Suprapubic skin (tissue), 4 donors: ENCODE data around the gene MED15. TPM values are rescaled to one million over a fixed set of nuclear protein-coding genes. Genes with fewer than 3 reads are reported as not detected.
"Not testable (repeated sequence)": the region's sequence is repeated elsewhere in the genome, so short reads cannot be mapped to it uniquely, and the experiment has no call there.

ENCODE experiments used
- DNase-seq, 2 donors: peaks; one replicate each; pipeline ENCODE4 v3.0.0-alpha.2; 2019; ENCODE audit warnings: low spot score in 2 of 2
- H3K27ac ChIP-seq: fragments of 200-600 bp; sonication (generic); one replicate; pipeline ENCODE4 v1.5.1; 2019
- H3K27me3 ChIP-seq: fragments of 200-600 bp; sonication (generic); one replicate; pipeline ENCODE4 v1.5.1; 2019
- H3K36me3 ChIP-seq: fragments of 200-600 bp; sonication (generic); one replicate; pipeline ENCODE4 v1.5.1; 2019
- H3K4me1 ChIP-seq: fragments of 200-600 bp; sonication (generic); one replicate; pipeline ENCODE4 v1.5.1; 2019
- H3K4me3 ChIP-seq: fragments of 200-600 bp; sonication (generic); one replicate; pipeline ENCODE4 v1.5.1; 2019; ENCODE audit warnings: mild to moderate bottlenecking
- H3K9me3 ChIP-seq: fragments of 200-600 bp; sonication (generic); one replicate; pipeline ENCODE4 v1.5.1; 2019
- CTCF ChIP-seq, 2 donors: fragments of 200-600 bp in 1 of 2; fragments of 450-650 bp in 1 of 2; sonication (generic) in 1 of 2; IDR thresholded peaks; one replicate each; pipeline ENCODE4 v1.5.1; 2016 to 2019; ENCODE audit warnings: antibody characterized with exemption in 2 of 2, mild to moderate bottlenecking in 1 of 2, moderate library complexity in 1 of 2
- EP300 ChIP-seq: sonication (generic); formaldehyde crosslinking; IDR thresholded peaks from one replicate; pipeline ENCODE4 v1.6.1; 2017; ENCODE audit warnings: antibody characterized with exemption
- POLR2A ChIP-seq, 2 donors: fragments of 450-650 bp; IDR thresholded peaks; one replicate each; pipeline ENCODE4 v1.6.1; 2017; ENCODE audit warnings: antibody characterized with exemption in 2 of 2, mild to moderate bottlenecking in 2 of 2, moderate library complexity in 2 of 2
- POLR2AphosphoS5 ChIP-seq, 3 donors: sonication (generic); formaldehyde crosslinking; IDR thresholded peaks; one replicate each; pipeline ENCODE4 v1.6.1; 2017; ENCODE audit warnings: antibody characterized with exemption in 3 of 3
- WGBS: methylation state at CpG from one replicate; pipeline ENCODE4 v1.1.5; 2018; 5-methylcytosine and 5-hydroxymethylcytosine counted together
- total RNA-seq, 4 donors: library from RNA; depleted of rRNA; stranded (reverse); fragments of >200 nt; gene quantifications; one replicate each; pipeline ENCODE4 v1.1.0, GENCODE V29; 2016

Gene MED15
- total RNA-seq, 4 donors from 2014 or later: 59.8 to 163 (median 70.8) TPM

DNA sequence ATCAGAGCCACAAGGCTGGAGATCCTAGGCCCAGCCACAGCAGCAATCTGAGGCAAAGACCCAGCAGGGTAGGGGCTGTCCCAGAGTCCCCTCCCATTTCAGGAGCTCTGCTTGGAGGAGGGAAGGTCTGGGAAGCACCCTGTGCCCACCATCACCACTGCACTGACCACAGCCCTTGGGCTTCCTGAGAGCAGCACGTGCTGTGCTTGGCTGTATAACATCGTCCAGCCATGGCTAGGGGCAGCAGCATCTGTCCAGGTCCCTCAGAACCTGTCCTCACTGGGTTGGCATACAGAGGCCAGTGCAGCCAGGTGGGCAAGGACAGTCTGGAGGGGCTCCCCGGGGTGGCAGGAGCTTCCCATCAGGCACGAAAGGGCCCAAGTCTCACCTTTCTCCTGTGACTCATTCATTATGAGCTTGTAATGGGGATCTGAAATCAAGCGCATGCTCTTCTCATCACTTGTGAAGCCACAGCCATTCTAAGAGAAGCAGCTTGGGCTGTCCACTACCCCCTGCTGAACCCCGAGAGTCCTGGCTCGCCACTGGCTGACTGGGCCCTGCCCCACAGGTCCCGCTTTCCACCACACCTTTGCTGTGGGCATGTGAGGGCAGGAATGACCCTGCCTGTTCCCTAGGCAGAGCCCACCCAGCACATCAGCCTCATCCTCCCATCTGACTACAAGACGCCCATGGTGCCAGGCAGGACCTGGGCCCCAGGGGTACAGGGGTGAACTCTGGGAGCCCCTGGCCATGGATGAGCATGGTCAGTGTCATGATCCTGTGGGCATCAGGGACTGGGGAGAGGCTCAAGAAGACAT lies 83.3 kb downstream of the MED15 start:
- DNase-seq: no peak
- Histone ChIP-seq H3K27me3 (no peaks in the 10 kb centered on the region), H3K4me1 (peaks cover 44% of the 10 kb centered on the region), H3K9me3 (no peaks in the 10 kb centered on the region), H3K4me3 (no peak overlapping the region), H3K27ac (no peak overlapping the region), H3K36me3 (peaks cover 19% of the 10 kb centered on the region)
- 89% methylated on average over 3 of the region's 9 CpGs for WGBS
- no peak for TF ChIP-seq CTCF (IDR thresholded peaks at IDR 0.05)
- TF ChIP-seq POLR2AphosphoS5 (IDR thresholded peaks at IDR 0.05): no peak
- no peak for TF ChIP-seq EP300
- TF ChIP-seq POLR2A (IDR thresholded peaks at IDR 0.05): no peak

GRCh38 chr22:20591295-20591645 lies 83.9 kb downstream of the MED15 start:
- Histone ChIP-seq H3K4me1 (peaks cover 39% of the 10 kb centered on the region), H3K4me3 (no peak overlapping the region), H3K9me3 (no peaks in the 10 kb centered on the region), H3K27me3 (no peaks in the 10 kb centered on the region), H3K36me3 (peaks cover 13% of the 10 kb centered on the region), H3K27ac (no peak overlapping the region)
- WGBS: 100% methylated on average over 1 of the region's 10 CpGs
- DNase-seq: no peak
- TF ChIP-seq CTCF (IDR thresholded peaks at IDR 0.05): no peak
- TF ChIP-seq POLR2AphosphoS5 (IDR thresholded peaks at IDR 0.05): no peak
- TF ChIP-seq POLR2A (IDR thresholded peaks at IDR 0.05): no peak
- TF ChIP-seq EP300: no peak

- Histone ChIP-seq H3K9me3 (no peaks in the 10 kb centered on the region), H3K27ac (no peak overlapping the region), H3K4me3 (no peak overlapping the region), H3K27me3 (no peaks in the 10 kb centered on the region), H3K4me1 (peaks cover 33% of the 10 kb centered on the region), H3K36me3 (peaks cover 8% of the 10 kb centered on the region)
- TF ChIP-seq POLR2AphosphoS5 (IDR thresholded peaks at IDR 0.05) (no peak), POLR2A (IDR thresholded peaks at IDR 0.05) (no peak), CTCF (IDR thresholded peaks at IDR 0.05) (no peak), EP300 (no peak)
- no peak for DNase-seq
- 82% methylated on average over 12 of the region's 28 CpGs for WGBS
Observed at GRCh38 chr22:20591660-20592310, 84.4 kb downstream of the MED15 start.

- not testable (repeated sequence) for H3K4me3 ChIP-seq, H3K27me3 ChIP-seq, H3K9me3 ChIP-seq, H3K36me3 ChIP-seq, H3K27ac ChIP-seq, DNase-seq
- H3K4me1 ChIP-seq: peaks cover 18% of the 10 kb centered on the region
Observed at GRCh38 chr22:20594038-20594437, 86.6 kb downstream of the MED15 start.

DNA sequence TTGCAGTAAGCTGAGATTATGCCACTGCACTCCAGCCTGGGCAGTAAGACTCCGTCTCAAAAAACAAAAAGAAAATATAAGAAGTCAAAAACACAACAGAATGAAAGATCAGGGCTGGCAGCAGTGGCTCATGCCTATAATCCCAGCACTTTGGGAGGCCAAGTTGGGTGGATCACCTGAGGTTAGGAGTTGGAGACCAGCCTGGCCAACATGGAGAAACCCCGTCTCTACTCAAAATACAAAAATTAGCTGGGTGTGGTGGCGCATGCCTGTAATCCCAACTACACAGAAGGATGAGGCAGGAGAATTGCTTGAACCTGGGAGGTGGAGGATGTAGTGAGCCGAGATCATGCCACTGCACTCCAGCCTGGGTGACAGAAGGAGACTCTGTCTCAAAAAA lies 87.1 kb downstream of the MED15 start:
- WGBS: 86% methylated on average over 4 of the region's 4 CpGs
- not testable (repeated sequence) for H3K9me3 ChIP-seq, H3K27me3 ChIP-seq, DNase-seq, H3K36me3 ChIP-seq, H3K27ac ChIP-seq, H3K4me3 ChIP-seq
- peaks cover 13% of the 10 kb centered on the region for H3K4me1 ChIP-seq

DNA sequence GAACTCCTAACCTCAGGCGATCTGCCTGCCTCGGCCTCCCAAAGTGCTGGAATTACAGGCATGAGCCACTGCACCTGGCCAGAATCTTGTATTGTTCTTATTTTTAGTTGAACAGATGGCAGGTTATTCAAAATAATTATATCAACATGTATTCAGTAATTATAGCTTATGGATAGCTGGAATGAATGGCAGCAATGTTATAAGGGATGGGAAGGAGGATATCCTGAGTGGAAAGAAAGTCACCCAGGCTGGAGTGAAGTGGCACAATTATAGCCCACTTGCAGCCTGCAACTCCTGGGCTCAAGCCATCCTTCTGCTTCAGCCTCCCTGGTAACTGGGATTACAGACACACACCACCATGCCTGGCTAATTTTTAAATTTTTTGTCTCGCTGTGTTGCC lies 88.1 kb downstream of the MED15 start:
- DNase-seq: no peak
- TF ChIP-seq CTCF (IDR thresholded peaks at IDR 0.05) (no peak), POLR2AphosphoS5 (IDR thresholded peaks at IDR 0.05) (no peak), POLR2A (IDR thresholded peaks at IDR 0.05) (no peak), EP300 (no peak)
- H3K4me1 ChIP-seq: peaks cover 13% of the 10 kb centered on the region
- WGBS: 84% methylated on average over 3 of the region's 3 CpGs
- no peak overlapping the region for H3K4me3 ChIP-seq
- H3K9me3 ChIP-seq: no peaks in the 10 kb centered on the region
- H3K36me3 ChIP-seq: no peaks in the 10 kb centered on the region
- no peaks in the 10 kb centered on the region for H3K27me3 ChIP-seq
- H3K27ac ChIP-seq: no peak overlapping the region
